Chondrocyte (in vitro differentiated cells): Measurements from ENCODE around the gene TSGA10IP. TPM values are rescaled to one million over a fixed set of nuclear protein-coding genes. Genes with fewer than 3 reads are reported as not detected.

Experiments
- DNase-seq: peaks from one replicate; pipeline ENCODE4 v3.0.0; 2021; ENCODE audit warnings: mixed read lengths, low spot score
- H3K27ac Mint-ChIP-seq: one replicate; pipeline ENCODE4 v1.8.0; 2021; ENCODE audit warnings: mild to moderate bottlenecking, moderate library complexity, mixed read lengths; ENCODE audit not compliant: unreplicated experiment
- H3K27me3 Mint-ChIP-seq: 2 replicates; pipeline ENCODE4 v1.8.0; 2021; ENCODE audit warnings: low read depth, mixed read lengths
- H3K36me3 Mint-ChIP-seq: 2 replicates; pipeline ENCODE4 v1.8.0; 2021; ENCODE audit warnings: low read depth, mixed read lengths
- H3K4me1 Mint-ChIP-seq: 2 replicates; pipeline ENCODE4 v1.8.0; 2021; ENCODE audit warnings: low read depth, mild to moderate bottlenecking, mixed read lengths
- H3K4me3 Mint-ChIP-seq: one replicate; pipeline ENCODE4 v1.8.0; 2021; ENCODE audit warnings: mild to moderate bottlenecking, moderate library complexity, mixed read lengths; ENCODE audit not compliant: unreplicated experiment
- H3K9me3 Mint-ChIP-seq: 2 replicates; pipeline ENCODE4 v1.8.0; 2021; ENCODE audit warnings: low read depth, mixed read lengths
- total RNA-seq: library from RNA; stranded (reverse); gene quantifications from 3 replicates; pipeline ENCODE4 v1.2.1, GENCODE V29; 2021
- TF ChIP-seq, protein P1 (sequence below): fragments of 200-600 bp; sonication (generic); IDR thresholded peaks from 2 replicates; pipeline ENCODE4 v1.5.0; 2021; ENCODE audit warnings: antibody characterized with exemption, mild to moderate bottlenecking, moderate library complexity

TSGA10IP gene
- total RNA-seq, 1 donor from 2014 or later = not detected

DNA sequence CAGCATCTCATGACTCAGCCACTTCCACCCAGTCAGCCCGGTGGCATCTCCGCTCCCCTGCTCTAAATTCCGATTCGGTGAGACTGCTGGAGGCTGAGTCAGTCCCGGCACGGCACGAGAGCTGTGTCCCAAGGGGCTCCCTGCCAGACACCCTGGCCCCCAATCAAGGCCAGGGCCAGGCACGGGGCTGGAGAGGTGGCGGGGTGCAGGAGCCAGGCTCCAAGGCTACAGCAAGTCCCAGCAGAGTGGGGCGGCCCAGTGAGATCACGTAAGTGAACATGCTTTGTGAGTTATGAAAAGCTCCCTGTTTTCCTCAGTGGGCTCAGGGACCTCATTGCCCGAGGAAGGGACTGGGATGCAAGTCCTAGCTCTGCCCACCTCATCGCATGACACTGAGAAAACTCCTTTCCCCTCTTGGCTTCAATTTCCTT, 29.4 kb upstream of the TSGA10IP start:
- DNase-seq = peak; percentile 98
- peak overlapping the region; percentile 76 for H3K4me3 Mint-ChIP-seq
- no peaks in the 10 kb centered on the region for H3K27me3 Mint-ChIP-seq
- TF ChIP-seq, protein P1, sequence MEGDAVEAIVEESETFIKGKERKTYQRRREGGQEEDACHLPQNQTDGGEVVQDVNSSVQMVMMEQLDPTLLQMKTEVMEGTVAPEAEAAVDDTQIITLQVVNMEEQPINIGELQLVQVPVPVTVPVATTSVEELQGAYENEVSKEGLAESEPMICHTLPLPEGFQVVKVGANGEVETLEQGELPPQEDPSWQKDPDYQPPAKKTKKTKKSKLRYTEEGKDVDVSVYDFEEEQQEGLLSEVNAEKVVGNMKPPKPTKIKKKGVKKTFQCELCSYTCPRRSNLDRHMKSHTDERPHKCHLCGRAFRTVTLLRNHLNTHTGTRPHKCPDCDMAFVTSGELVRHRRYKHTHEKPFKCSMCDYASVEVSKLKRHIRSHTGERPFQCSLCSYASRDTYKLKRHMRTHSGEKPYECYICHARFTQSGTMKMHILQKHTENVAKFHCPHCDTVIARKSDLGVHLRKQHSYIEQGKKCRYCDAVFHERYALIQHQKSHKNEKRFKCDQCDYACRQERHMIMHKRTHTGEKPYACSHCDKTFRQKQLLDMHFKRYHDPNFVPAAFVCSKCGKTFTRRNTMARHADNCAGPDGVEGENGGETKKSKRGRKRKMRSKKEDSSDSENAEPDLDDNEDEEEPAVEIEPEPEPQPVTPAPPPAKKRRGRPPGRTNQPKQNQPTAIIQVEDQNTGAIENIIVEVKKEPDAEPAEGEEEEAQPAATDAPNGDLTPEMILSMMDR = no peak
- no peaks in the 10 kb centered on the region for H3K9me3 Mint-ChIP-seq
- H3K4me1 Mint-ChIP-seq = peaks cover 66% of the 10 kb centered on the region
- peaks cover 3% of the 10 kb centered on the region for H3K36me3 Mint-ChIP-seq
- H3K27ac Mint-ChIP-seq = peak overlapping the region; percentile 100

DNA sequence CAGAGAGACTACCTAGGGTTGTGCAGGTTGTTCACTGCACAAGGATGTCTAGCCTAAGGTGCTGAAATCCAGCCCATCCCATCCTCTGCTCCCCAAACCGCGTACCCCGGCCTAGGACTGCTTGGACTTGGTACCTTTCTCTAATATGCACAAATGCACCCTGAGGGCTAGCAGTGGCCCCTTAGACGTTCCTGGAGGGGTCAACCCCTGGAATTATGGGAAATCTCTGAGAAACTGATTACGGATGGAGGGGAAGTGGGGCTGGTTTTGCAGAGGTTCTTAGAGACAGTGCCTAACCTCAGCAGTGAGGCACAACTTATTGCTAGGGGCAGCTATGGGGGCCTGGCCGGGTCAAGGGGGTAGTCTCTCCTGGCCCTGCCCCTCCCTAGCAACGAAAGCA, 28.9 kb upstream of the TSGA10IP start:
- peaks cover 61% of the 10 kb centered on the region for H3K4me1 Mint-ChIP-seq
- TF ChIP-seq, protein P1 = no peak
- no peak for DNase-seq
- H3K9me3 Mint-ChIP-seq = no peaks in the 10 kb centered on the region
- peak overlapping the region; percentile 100 for H3K27ac Mint-ChIP-seq
- peak overlapping the region; percentile 76 for H3K4me3 Mint-ChIP-seq
- H3K27me3 Mint-ChIP-seq = no peaks in the 10 kb centered on the region
- H3K36me3 Mint-ChIP-seq = peaks cover 3% of the 10 kb centered on the region

DNA sequence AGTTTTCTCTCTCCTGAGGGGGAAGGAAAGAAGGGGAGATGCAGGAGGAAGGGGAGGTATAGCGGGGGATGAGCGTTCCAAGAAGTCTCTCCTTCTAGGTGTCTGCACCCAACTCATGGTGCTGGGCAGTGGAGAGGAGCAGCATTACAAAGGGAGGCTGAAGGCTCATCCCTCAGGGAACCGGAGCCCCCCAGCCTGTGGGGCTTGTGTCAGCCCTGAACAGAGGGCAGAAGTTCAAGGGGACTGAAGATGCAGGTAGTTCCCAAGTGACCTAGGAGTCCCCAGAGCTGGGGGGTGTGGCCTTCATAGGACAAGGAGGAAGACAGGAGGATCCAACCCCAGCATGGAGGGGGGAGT, 28.2 kb upstream of the TSGA10IP start:
- TF ChIP-seq, protein P1 = no peak
- H3K36me3 Mint-ChIP-seq = peaks cover 4% of the 10 kb centered on the region
- H3K27me3 Mint-ChIP-seq = no peaks in the 10 kb centered on the region
- no peaks in the 10 kb centered on the region for H3K9me3 Mint-ChIP-seq
- H3K27ac Mint-ChIP-seq = peak overlapping the region; percentile 100
- peak overlapping the region; percentile 76 for H3K4me3 Mint-ChIP-seq
- DNase-seq = no peak
- H3K4me1 Mint-ChIP-seq = peaks cover 55% of the 10 kb centered on the region

GRCh38 chr11:65917434-65918210, 27.7 kb upstream of the TSGA10IP start:
- Mint-ChIP-seq H3K4me3 (peak overlapping the region; percentile 76), H3K4me1 (peaks cover 49% of the 10 kb centered on the region), H3K27ac (peak overlapping the region; percentile 100), H3K27me3 (no peaks in the 10 kb centered on the region), H3K9me3 (no peaks in the 10 kb centered on the region), H3K36me3 (peaks cover 9% of the 10 kb centered on the region)
- TF ChIP-seq, protein P1 = no peak
- no peak for DNase-seq

DNA sequence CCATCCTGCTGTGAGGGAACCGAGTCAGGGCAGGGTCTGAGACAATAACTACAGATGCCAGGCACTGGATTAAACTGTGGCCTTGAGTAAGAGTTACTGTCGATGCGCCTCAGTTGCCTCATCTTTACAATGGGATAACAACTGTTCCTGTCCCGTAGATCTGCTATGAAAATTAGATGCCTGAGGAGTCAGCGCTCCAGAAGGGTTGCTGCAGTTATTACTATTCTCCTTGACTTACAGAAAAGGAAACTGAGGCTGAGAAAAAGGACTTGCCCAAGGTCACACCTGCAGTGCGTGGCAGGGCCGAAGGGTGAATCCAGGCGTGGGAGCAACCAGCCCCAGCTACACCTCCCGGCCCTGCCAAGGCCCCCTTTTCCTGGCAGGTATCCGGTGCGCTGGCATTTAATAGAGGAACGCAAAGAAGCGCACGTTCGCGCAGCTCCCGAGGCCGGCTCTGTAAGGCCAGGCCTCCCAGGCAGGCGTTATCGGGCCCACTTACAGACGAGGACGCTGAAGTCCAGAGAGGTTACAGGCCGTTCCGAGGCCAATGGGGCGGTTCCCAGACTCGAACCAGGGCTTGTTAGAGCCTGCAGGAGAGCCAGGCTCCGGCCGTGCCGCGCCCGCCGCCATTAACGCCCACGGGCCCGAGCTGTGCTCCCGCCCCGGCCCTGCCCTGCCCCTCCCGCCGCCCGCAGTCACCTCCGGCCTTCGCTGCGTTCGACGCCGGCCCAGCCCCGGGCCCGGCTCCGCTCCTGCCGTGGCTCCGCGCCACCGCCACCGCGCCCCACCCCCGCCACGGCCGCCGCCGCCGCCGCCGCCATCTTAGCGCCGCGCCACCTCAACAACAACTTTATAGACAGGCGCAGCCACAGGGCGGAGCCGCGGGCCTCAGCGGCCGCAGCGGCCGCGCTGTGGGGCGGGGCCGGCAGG, 26.8 kb upstream of the TSGA10IP start, which contains the start of gene C11orf68:
Gene C11orf68, minus strand, starts transcription at position 852 of the 930 bp plus-strand sequence. Its CDS starts 31 bp downstream, at position 821.
- no peak for DNase-seq
- TF ChIP-seq, protein P1 = no peak
- Mint-ChIP-seq H3K27me3 (no peaks in the 10 kb centered on the region), H3K4me1 (peaks cover 46% of the 10 kb centered on the region), H3K9me3 (no peaks in the 10 kb centered on the region), H3K36me3 (peaks cover 15% of the 10 kb centered on the region), H3K4me3 (peak within 1 kb of the TSS; percentile 90), H3K27ac (peak within 1 kb of the TSS; percentile 91)
